NCI-H1694 treated with DMSO at 0.1 percent for 48 hours (cell line): ENCODE data around the gene TMOD3.
A peak's percentile ranks its signal among the peaks of the same experiment; 100 is the strongest.
"Not testable (repeated sequence)": the region's sequence is repeated elsewhere in the genome, so short reads cannot be mapped to it uniquely, and the experiment has no call there.

Experiments
- DNase-seq: peaks from one replicate; lab custom pipeline; 2025; lab: John Stamatoyannopoulos, UW

Gene TMOD3

GRCh38 chr15:51829376-51830275 is at the start of gene TMOD3:
Gene TMOD3, plus strand, starts transcription at chr15:51829653. Its CDS starts 33,232 bp downstream, at chr15:51862885.
- DNase-seq: peak; percentile 63

GRCh38 chr15:51780636-51781035 is 48.8 kb upstream of the TMOD3 start:
- DNase-seq: no peak

- DNase-seq: no peak
Measured at GRCh38 chr15:51781506-51781905, 47.9 kb upstream of the TMOD3 start.

- no peak for DNase-seq
Measured at GRCh38 chr15:51782357-51782896, 47.0 kb upstream of the TMOD3 start.

GRCh38 chr15:51783967-51784366 is 45.5 kb upstream of the TMOD3 start:
- DNase-seq: no peak

GRCh38 chr15:51787130-51787529 is 42.3 kb upstream of the TMOD3 start:
- DNase-seq: not testable (repeated sequence)

- not testable (repeated sequence) for DNase-seq
Measured at GRCh38 chr15:51792474-51792873, 37.0 kb upstream of the TMOD3 start.

- no peak for DNase-seq
Measured at GRCh38 chr15:51793521-51794305, 35.7 kb upstream of the TMOD3 start.

GRCh38 chr15:51796847-51797401 is 32.5 kb upstream of the TMOD3 start:
- peak; percentile 32 for DNase-seq

- DNase-seq: no peak
Measured at GRCh38 chr15:51798281-51798680, 31.2 kb upstream of the TMOD3 start.

- no peak for DNase-seq
Measured at GRCh38 chr15:51799282-51800252, 29.9 kb upstream of the TMOD3 start.

GRCh38 chr15:51801391-51801835 is 28.0 kb upstream of the TMOD3 start:
- DNase-seq: peak; percentile 46

- DNase-seq: no peak
Measured at GRCh38 chr15:51802593-51802992, 26.9 kb upstream of the TMOD3 start.

GRCh38 chr15:51803965-51804364 is 25.5 kb upstream of the TMOD3 start:
- no peak for DNase-seq

GRCh38 chr15:51806123-51806522 is 23.3 kb upstream of the TMOD3 start:
- DNase-seq: no peak

GRCh38 chr15:51809457-51809856 is 20.0 kb upstream of the TMOD3 start:
- no peak for DNase-seq

GRCh38 chr15:51812598-51812997 is 16.9 kb upstream of the TMOD3 start:
- no peak for DNase-seq

- no peak for DNase-seq
Measured at GRCh38 chr15:51814606-51815005, 14.8 kb upstream of the TMOD3 start.

- no peak for DNase-seq
Measured at GRCh38 chr15:51816611-51817010, 12.8 kb upstream of the TMOD3 start.

- DNase-seq: no peak
Measured at GRCh38 chr15:51818150-51818549, 11.3 kb upstream of the TMOD3 start.

- no peak for DNase-seq
Measured at GRCh38 chr15:51825698-51826097, 3.8 kb upstream of the TMOD3 start.
